Tibial artery (tissue), 4 donors: ENCODE data around the gene BLZF1.
"Not testable (repeated sequence)": the region's sequence is repeated elsewhere in the genome, so short reads cannot be mapped to it uniquely, and the experiment has no call there.

Source experiments
- DNase-seq, 2 donors: peaks; one replicate each; pipeline ENCODE4 v3.0.0-alpha.2; 2019
- H3K27ac ChIP-seq, 2 donors: fragments of 200-600 bp; sonication (generic) in 1 of 2; 1 replicate in 1 of 2; 2 replicates in 1 of 2; pipeline ENCODE4 v1.5.1; 2018 to 2019; ENCODE audit warnings: mild to moderate bottlenecking in 1 of 2
- H3K27me3 ChIP-seq, 2 donors: fragments of 200-600 bp; sonication (generic) in 1 of 2; one replicate each; pipeline versions ENCODE4 v1.5.1 to v1.6.0; 2016 to 2019
- H3K36me3 ChIP-seq, 3 donors: fragments of 200-600 bp; sonication (generic) in 2 of 3; one replicate each; pipeline ENCODE4 v1.5.1; 2016 to 2019; ENCODE audit warnings: mild to moderate bottlenecking in 2 of 3
- H3K4me1 ChIP-seq, 4 donors: fragments of 200-600 bp; sonication (generic) in 2 of 4; 1 replicate in 3 of 4; 2 replicates in 1 of 4; pipeline ENCODE4 v1.5.1; 2016 to 2019
- H3K4me3 ChIP-seq, 2 donors: fragments of 200-600 bp; sonication (generic) in 1 of 2; 1 replicate in 1 of 2; 2 replicates in 1 of 2; pipeline ENCODE4 v1.5.1; 2018 to 2019; ENCODE audit warnings: mild to moderate bottlenecking in 2 of 2
- H3K9me3 ChIP-seq, 3 donors: fragments of 200-600 bp; sonication (generic) in 1 of 3; one replicate each; pipeline ENCODE4 v1.5.1; 2016 to 2019
- CTCF ChIP-seq, 2 experiments: fragments of 200-600 bp in 1 of 2; fragments of 450-650 bp in 1 of 2; IDR thresholded peaks; one replicate each; pipeline ENCODE4 v1.5.1; 2017 to 2019; ENCODE audit warnings: antibody characterized with exemption in 2 of 2, mild to moderate bottlenecking in 1 of 2, moderate library complexity in 1 of 2
- intact Hi-C: fragments of 100-400 bp; cut with DNase I; formaldehyde crosslinking; loops from one replicate; pipeline ENCODE4 v1.15.0; 2023; ENCODE audit warnings: low total_unique reads

The BLZF1 gene

GRCh38 chr1:169326261-169326955 lies 41.6 kb upstream of the BLZF1 start:
- DNase-seq = no peak
- H3K36me3 ChIP-seq = peaks cover 0 to 3% (median 0%) of the 10 kb centered on the region in 3 donors
- intact Hi-C loops = no loop called here
- H3K4me1 ChIP-seq = peaks cover 0 to 7% (median 0%) of the 10 kb centered on the region in 4 donors
- no peak for TF ChIP-seq CTCF (IDR thresholded peaks at IDR 0.05)
- peaks cover 0 to 12% (median 0%) of the 10 kb centered on the region in 3 donors for H3K9me3 ChIP-seq
- H3K27ac ChIP-seq = no peak overlapping the region
- H3K27me3 ChIP-seq = no peaks in the 10 kb centered on the region
- no peak overlapping the region for H3K4me3 ChIP-seq

GRCh38 chr1:169326956-169327268 lies 41.1 kb upstream of the BLZF1 start:
- Histone ChIP-seq H3K4me3 (no peak overlapping the region), H3K36me3 (peaks cover 0 to 3% (median 0%) of the 10 kb centered on the region in 3 donors), H3K4me1 (peaks cover 0 to 7% (median 0%) of the 10 kb centered on the region in 4 donors), H3K27ac (no peak overlapping the region), H3K27me3 (no peaks in the 10 kb centered on the region), H3K9me3 (peaks cover 0 to 12% (median 0%) of the 10 kb centered on the region in 3 donors)
- intact Hi-C loops = no loop called here
- no peak for DNase-seq
- TF ChIP-seq CTCF (IDR thresholded peaks at IDR 0.05) = no peak

- Histone ChIP-seq H3K27me3 (no peaks in the 10 kb centered on the region), H3K9me3 (peaks cover 0 to 12% (median 0%) of the 10 kb centered on the region in 3 donors), H3K36me3 (peaks cover 0 to 3% (median 0%) of the 10 kb centered on the region in 3 donors), H3K4me1 (peaks cover 0 to 7% (median 0%) of the 10 kb centered on the region in 4 donors), H3K4me3 (no peak overlapping the region), H3K27ac (no peak overlapping the region)
- intact Hi-C loops = no loop called here
- no peak for DNase-seq
- no peak for TF ChIP-seq CTCF (IDR thresholded peaks at IDR 0.05)
These were observed 40.1 kb upstream of the BLZF1 start for GRCh38 chr1:169327875-169328274.

GRCh38 chr1:169329383-169329782 lies 38.6 kb upstream of the BLZF1 start:
- H3K4me3 ChIP-seq = no peak overlapping the region
- intact Hi-C loops = no loop called here
- peaks cover 0 to 3% (median 0%) of the 10 kb centered on the region in 3 donors for H3K36me3 ChIP-seq
- TF ChIP-seq CTCF (IDR thresholded peaks at IDR 0.05) = no peak
- no peak overlapping the region for H3K27ac ChIP-seq
- H3K4me1 ChIP-seq = peaks cover 0 to 6% (median 0%) of the 10 kb centered on the region in 4 donors
- H3K9me3 ChIP-seq = peaks cover 0 to 12% (median 0%) of the 10 kb centered on the region in 3 donors
- H3K27me3 ChIP-seq = no peaks in the 10 kb centered on the region
- no peak for DNase-seq

- no peak overlapping the region for H3K27ac ChIP-seq
- H3K36me3 ChIP-seq = peaks cover 0 to 11% (median 5%) of the 10 kb centered on the region in 3 donors
- intact Hi-C loops = loop anchor here (5.0 kb wide), 1 partner anchor 949 kb away; no protein-coding TSS in a partner anchor
- no peak overlapping the region for H3K4me3 ChIP-seq
- peaks cover 0 to 12% (median 0%) of the 10 kb centered on the region in 3 donors for H3K9me3 ChIP-seq
- H3K27me3 ChIP-seq = no peaks in the 10 kb centered on the region
- DNase-seq = no peak
- no peak for TF ChIP-seq CTCF (IDR thresholded peaks at IDR 0.05)
- no peaks in the 10 kb centered on the region for H3K4me1 ChIP-seq
These were observed 37.1 kb upstream of the BLZF1 start for GRCh38 chr1:169330927-169331326.

GRCh38 chr1:169334727-169335126 lies 33.3 kb upstream of the BLZF1 start:
- intact Hi-C loops = loop anchor here (5.0 kb wide), 1 partner anchor 952 kb away; no protein-coding TSS in a partner anchor

GRCh38 chr1:169336947-169337715 lies 30.9 kb upstream of the BLZF1 start:
- intact Hi-C loops, H3K9me3 ChIP-seq, H3K4me3 ChIP-seq, H3K27me3 ChIP-seq, H3K4me1 ChIP-seq, H3K27ac ChIP-seq, DNase-seq: not testable (repeated sequence)
- H3K36me3 ChIP-seq = peaks cover 0 to 10% (median 5%) of the 10 kb centered on the region in 3 donors

More at GRCh38 chr1:169334727-169335126, 33.3 kb upstream of the BLZF1 start:
- H3K36me3 ChIP-seq = peaks cover 0 to 13% (median 5%) of the 10 kb centered on the region in 3 donors
- not testable (repeated sequence) for H3K27ac ChIP-seq, H3K27me3 ChIP-seq, H3K4me1 ChIP-seq, DNase-seq, H3K4me3 ChIP-seq, H3K9me3 ChIP-seq
